ENCODE results near the gene KRT8. TPM values are rescaled to one million over a fixed set of nuclear protein-coding genes. Genes with fewer than 3 reads are reported as not detected.

The KRT8 gene
- total RNA-seq, 1 donor from 2014 or later: 0.33 TPM

- Mint-ChIP-seq H3K27me3 (peaks cover 7% of the 10 kb centered on the region), H3K4me1 (no peaks in the 10 kb centered on the region), H3K27ac (no peak overlapping the region), H3K4me3 (no peak overlapping the region), H3K36me3 (ENCODE audit: low read depth) (no peaks in the 10 kb centered on the region), H3K9me3 (no peaks in the 10 kb centered on the region)
- TF ChIP-seq CTCF (IDR thresholded peaks at IDR 0.05): no peak
- CTCF ChIA-PET: no interaction called here
- POLR2A ChIA-PET: no interaction called here
- ATAC-seq (ENCODE audit: low read depth) (no peak), DNase-seq (no peak)
- intact Hi-C loops (cut with micrococcal nuclease): no loop called here
Observed at GRCh38 chr12:52924764-52925716, 20.2 kb upstream of the KRT8 start.

- CTCF ChIA-PET: no interaction called here
- no peak for ATAC-seq (ENCODE audit: low read depth)
- Mint-ChIP-seq H3K27me3 (peaks cover 9% of the 10 kb centered on the region), H3K4me1 (no peaks in the 10 kb centered on the region), H3K9me3 (no peaks in the 10 kb centered on the region), H3K4me3 (no peak overlapping the region), H3K36me3 (ENCODE audit: low read depth) (no peaks in the 10 kb centered on the region), H3K27ac (no peak overlapping the region)
- intact Hi-C loops (cut with micrococcal nuclease): no loop called here
- no peak for DNase-seq
- TF ChIP-seq CTCF (IDR thresholded peaks at IDR 0.05): no peak
- POLR2A ChIA-PET: no interaction called here
Observed at GRCh38 chr12:52921488-52922165, 16.8 kb upstream of the KRT8 start.

- no peaks in the 10 kb centered on the region for H3K4me1 Mint-ChIP-seq
- H3K27me3 Mint-ChIP-seq: peaks cover 6% of the 10 kb centered on the region
- H3K4me3 Mint-ChIP-seq: no peak overlapping the region
- ChIA-PET CTCF (no interaction called here), POLR2A (no interaction called here)
- H3K9me3 Mint-ChIP-seq: no peaks in the 10 kb centered on the region
- intact Hi-C loops (cut with micrococcal nuclease): no loop called here
- TF ChIP-seq CTCF (IDR thresholded peaks at IDR 0.05): no peak
- no peak overlapping the region for H3K27ac Mint-ChIP-seq
- DNase-seq (no peak), ATAC-seq (ENCODE audit: low read depth) (no peak)
- H3K36me3 Mint-ChIP-seq (ENCODE audit: low read depth): no peaks in the 10 kb centered on the region
Observed at GRCh38 chr12:52920937-52921336, 16.1 kb upstream of the KRT8 start.

- peaks cover 6% of the 10 kb centered on the region for H3K27me3 Mint-ChIP-seq
Observed at GRCh38 chr12:52918784-52919183, 13.9 kb upstream of the KRT8 start.

More at GRCh38 chr12:52918784-52919183, 13.9 kb upstream of the KRT8 start:
- CTCF ChIA-PET: no interaction called here
- no peaks in the 10 kb centered on the region for H3K36me3 Mint-ChIP-seq (ENCODE audit: low read depth)
- POLR2A ChIA-PET: no interaction called here
- intact Hi-C loops (cut with micrococcal nuclease): no loop called here
- no peak overlapping the region for H3K4me3 Mint-ChIP-seq
- TF ChIP-seq CTCF (IDR thresholded peaks at IDR 0.05): no peak
- DNase-seq: no peak
- no peaks in the 10 kb centered on the region for H3K4me1 Mint-ChIP-seq
- ATAC-seq (ENCODE audit: low read depth): no peak
- no peak overlapping the region for H3K27ac Mint-ChIP-seq
- H3K9me3 Mint-ChIP-seq: no peaks in the 10 kb centered on the region
